ENCODE data around the gene CXCL1. TPM values are rescaled to one million over a fixed set of nuclear protein-coding genes. Genes with fewer than 3 reads are reported as not detected.

CXCL1 gene
- total and polyA plus RNA-seq, 9 donors: 0.40 to 28.5 (median 1.5) TPM

DNA sequence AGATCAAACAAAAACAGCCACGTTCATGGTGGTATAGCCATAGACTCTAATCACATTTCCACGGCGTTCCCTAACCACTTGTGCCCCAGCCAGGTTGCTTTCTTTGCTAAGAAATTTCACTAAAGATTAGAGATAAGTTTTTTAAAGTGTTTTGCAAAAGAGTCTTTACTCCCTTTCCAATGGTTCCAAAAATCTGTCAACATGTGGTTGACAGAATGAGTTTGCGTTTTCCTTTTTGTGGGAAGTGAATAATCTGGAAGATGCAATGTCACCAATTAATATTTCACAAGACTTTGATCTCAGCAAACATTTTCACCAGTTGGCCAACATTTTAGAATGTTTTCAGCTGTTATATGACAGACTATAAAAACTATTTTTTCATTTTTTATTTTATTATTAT lies 35.3 kb downstream of the CXCL1 start:
- no peak for DNase-seq
- no peaks in the 10 kb centered on the region for H3K4me1 ChIP-seq (ENCODE audit: insufficient read depth)
- no peaks in the 10 kb centered on the region for H3K36me3 ChIP-seq
- 11 to 14% (median 12%) methylated on average over 4 of the region's 4 CpGs for WGBS, 3 donors
- TF ChIP-seq, protein P1, sequence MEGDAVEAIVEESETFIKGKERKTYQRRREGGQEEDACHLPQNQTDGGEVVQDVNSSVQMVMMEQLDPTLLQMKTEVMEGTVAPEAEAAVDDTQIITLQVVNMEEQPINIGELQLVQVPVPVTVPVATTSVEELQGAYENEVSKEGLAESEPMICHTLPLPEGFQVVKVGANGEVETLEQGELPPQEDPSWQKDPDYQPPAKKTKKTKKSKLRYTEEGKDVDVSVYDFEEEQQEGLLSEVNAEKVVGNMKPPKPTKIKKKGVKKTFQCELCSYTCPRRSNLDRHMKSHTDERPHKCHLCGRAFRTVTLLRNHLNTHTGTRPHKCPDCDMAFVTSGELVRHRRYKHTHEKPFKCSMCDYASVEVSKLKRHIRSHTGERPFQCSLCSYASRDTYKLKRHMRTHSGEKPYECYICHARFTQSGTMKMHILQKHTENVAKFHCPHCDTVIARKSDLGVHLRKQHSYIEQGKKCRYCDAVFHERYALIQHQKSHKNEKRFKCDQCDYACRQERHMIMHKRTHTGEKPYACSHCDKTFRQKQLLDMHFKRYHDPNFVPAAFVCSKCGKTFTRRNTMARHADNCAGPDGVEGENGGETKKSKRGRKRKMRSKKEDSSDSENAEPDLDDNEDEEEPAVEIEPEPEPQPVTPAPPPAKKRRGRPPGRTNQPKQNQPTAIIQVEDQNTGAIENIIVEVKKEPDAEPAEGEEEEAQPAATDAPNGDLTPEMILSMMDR (IDR thresholded peaks at IDR 0.05): no peak
- TF ChIP-seq POLR2A (IDR thresholded peaks at IDR 0.05): no peak
- no peak for TF ChIP-seq EP300 (IDR thresholded peaks at IDR 0.05)
- peaks cover 0 to 3% of the 10 kb centered on the region in 2 donors for H3K9me3 ChIP-seq
- H3K27me3 ChIP-seq: no peaks in the 10 kb centered on the region
- no peak overlapping the region for H3K4me3 ChIP-seq
- no peak overlapping the region for H3K27ac ChIP-seq
- intact Hi-C loops (cut with DNase I): no loop called here

DNA sequence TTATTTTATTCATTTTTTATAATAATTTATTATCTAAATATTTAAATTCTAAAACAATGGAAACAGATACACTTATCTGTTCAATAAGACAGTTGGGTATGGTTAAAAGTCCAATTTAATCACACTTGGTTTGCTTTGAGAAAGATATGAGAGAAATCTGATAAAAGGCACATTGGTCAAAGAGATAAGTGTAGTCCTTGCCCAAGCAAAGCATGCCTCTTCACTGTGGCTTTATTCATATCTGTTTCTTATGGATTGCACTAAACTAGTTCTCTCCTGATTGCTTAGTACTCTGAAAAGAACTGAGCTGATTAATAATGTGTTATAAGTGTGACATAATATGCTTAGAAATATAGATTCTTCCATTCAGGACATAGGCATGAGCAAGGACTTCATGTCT lies 39.8 kb downstream of the CXCL1 start:
- TF ChIP-seq, protein P1 (IDR thresholded peaks at IDR 0.05): no peak
- TF ChIP-seq POLR2A (IDR thresholded peaks at IDR 0.05): no peak
- TF ChIP-seq EP300 (IDR thresholded peaks at IDR 0.05): no peak
- no peak for DNase-seq
- H3K27me3 ChIP-seq: no peaks in the 10 kb centered on the region
- H3K4me3 ChIP-seq: no peak overlapping the region
- H3K4me1 ChIP-seq (ENCODE audit: insufficient read depth): no peaks in the 10 kb centered on the region
- no peaks in the 10 kb centered on the region for H3K9me3 ChIP-seq
- no peak overlapping the region for H3K27ac ChIP-seq
- intact Hi-C loops (cut with DNase I): no loop called here
- H3K36me3 ChIP-seq: no peaks in the 10 kb centered on the region

DNA sequence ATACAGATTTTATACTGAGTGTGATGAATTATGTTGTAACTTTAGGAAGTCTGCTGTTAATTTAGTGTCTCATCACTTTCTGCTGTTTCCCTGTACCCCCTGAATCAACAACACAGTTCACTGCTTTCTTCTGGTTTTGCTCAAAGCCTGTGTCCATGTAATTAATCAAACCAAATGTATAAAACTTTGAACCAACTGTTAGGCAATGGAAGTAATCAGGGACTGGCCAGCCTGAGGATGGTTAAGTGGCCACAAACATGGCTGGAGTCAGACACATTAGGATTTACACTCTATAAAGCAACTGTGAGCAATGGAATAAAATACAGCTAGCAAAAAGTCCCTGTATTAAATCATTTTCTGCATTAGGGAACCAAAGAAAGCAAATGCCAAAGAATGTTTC lies 42.6 kb downstream of the CXCL1 start:
- Histone ChIP-seq H3K27me3 (no peaks in the 10 kb centered on the region), H3K4me3 (no peak overlapping the region), H3K9me3 (no peaks in the 10 kb centered on the region), H3K27ac (no peak overlapping the region), H3K4me1 (ENCODE audit: insufficient read depth) (no peaks in the 10 kb centered on the region), H3K36me3 (no peaks in the 10 kb centered on the region)
- DNase-seq: no peak
- TF ChIP-seq, protein P1 (IDR thresholded peaks at IDR 0.05): no peak
- no peak for TF ChIP-seq POLR2A (IDR thresholded peaks at IDR 0.05)
- TF ChIP-seq EP300 (IDR thresholded peaks at IDR 0.05): no peak
- intact Hi-C loops (cut with DNase I): no loop called here

DNA sequence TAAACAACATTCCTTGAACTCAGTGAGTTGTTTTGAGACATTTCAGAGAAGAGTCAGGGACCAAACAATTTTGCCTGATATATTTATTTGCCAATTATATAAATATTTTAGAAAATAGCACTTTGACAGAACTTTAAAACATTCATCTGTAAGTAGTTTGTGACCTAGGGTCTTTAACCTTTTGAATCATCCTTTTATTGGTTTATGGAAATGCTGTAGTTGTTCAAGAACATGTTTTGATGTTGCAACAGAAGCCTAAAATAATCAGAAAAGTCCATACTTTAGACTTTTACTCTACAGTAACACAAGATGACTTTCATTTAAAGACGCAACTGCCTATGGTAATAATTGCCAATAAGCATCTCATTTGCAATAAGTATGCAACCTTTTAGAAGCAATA lies 43.0 kb downstream of the CXCL1 start:
- TF ChIP-seq, protein P1 (IDR thresholded peaks at IDR 0.05): no peak
- no peak for TF ChIP-seq EP300 (IDR thresholded peaks at IDR 0.05)
- DNase-seq: no peak

DNA sequence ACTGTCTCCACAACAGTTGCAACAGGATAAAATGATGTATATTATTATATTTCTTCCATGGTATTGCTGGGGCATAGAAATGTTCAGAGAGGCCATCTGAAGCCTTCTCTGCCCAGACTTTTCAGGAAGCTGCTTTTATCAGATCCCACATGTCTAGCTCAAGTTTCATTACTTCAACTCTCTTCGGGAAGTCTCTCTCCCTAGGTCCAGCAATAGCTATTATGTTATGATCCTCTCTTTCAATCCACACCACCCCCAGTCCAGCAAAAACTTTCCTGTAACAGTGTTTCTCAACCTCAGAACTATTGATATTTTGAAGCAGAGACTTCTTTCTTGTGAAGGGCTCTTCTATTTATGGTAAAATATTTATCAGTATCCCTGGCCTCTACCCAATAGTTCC lies 44.9 kb downstream of the CXCL1 start:
- no peaks in the 10 kb centered on the region for H3K4me1 ChIP-seq (ENCODE audit: insufficient read depth)
- no peaks in the 10 kb centered on the region for H3K36me3 ChIP-seq
- TF ChIP-seq EP300 (IDR thresholded peaks at IDR 0.05): no peak
- DNase-seq: no peak
- no peaks in the 10 kb centered on the region for H3K27me3 ChIP-seq
- no peak overlapping the region for H3K27ac ChIP-seq
- intact Hi-C loops (cut with DNase I): no loop called here
- WGBS, 3 donors: 61 to 74% (median 73%) methylated on average over 1 of the region's 1 CpG
- no peaks in the 10 kb centered on the region for H3K9me3 ChIP-seq
- no peak overlapping the region for H3K4me3 ChIP-seq

More for the DNA sequence above, 43.0 kb downstream of the CXCL1 start:
- Histone ChIP-seq H3K9me3 (no peaks in the 10 kb centered on the region), H3K4me3 (no peak overlapping the region), H3K4me1 (ENCODE audit: insufficient read depth) (no peaks in the 10 kb centered on the region), H3K36me3 (no peaks in the 10 kb centered on the region), H3K27ac (no peak overlapping the region), H3K27me3 (no peaks in the 10 kb centered on the region)
- intact Hi-C loops (cut with DNase I): no loop called here
- 2 to 28% (median 25%) methylated on average over 1 of the region's 1 CpG for WGBS, 3 donors

All from ovary (tissue), 9 donors.